Central memory CD4-positive, alpha-beta T cell (primary cell): ENCODE results near the gene PCSK2.
"Not testable (repeated sequence)": the region's sequence is repeated elsewhere in the genome, so short reads cannot be mapped to it uniquely, and the experiment has no call there.

Experiments
- DNase-seq: peaks from one replicate; pipeline ENCODE4 v3.0.0; 2022
- total RNA-seq, 3 experiments: gene quantifications; one replicate each; lab custom pipeline; 2026; lab: John Stamatoyannopoulos, UW

PCSK2 gene, protein sequence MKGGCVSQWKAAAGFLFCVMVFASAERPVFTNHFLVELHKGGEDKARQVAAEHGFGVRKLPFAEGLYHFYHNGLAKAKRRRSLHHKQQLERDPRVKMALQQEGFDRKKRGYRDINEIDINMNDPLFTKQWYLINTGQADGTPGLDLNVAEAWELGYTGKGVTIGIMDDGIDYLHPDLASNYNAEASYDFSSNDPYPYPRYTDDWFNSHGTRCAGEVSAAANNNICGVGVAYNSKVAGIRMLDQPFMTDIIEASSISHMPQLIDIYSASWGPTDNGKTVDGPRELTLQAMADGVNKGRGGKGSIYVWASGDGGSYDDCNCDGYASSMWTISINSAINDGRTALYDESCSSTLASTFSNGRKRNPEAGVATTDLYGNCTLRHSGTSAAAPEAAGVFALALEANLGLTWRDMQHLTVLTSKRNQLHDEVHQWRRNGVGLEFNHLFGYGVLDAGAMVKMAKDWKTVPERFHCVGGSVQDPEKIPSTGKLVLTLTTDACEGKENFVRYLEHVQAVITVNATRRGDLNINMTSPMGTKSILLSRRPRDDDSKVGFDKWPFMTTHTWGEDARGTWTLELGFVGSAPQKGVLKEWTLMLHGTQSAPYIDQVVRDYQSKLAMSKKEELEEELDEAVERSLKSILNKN
- total RNA-seq = 0 reads per million in 3 experiments

DNA sequence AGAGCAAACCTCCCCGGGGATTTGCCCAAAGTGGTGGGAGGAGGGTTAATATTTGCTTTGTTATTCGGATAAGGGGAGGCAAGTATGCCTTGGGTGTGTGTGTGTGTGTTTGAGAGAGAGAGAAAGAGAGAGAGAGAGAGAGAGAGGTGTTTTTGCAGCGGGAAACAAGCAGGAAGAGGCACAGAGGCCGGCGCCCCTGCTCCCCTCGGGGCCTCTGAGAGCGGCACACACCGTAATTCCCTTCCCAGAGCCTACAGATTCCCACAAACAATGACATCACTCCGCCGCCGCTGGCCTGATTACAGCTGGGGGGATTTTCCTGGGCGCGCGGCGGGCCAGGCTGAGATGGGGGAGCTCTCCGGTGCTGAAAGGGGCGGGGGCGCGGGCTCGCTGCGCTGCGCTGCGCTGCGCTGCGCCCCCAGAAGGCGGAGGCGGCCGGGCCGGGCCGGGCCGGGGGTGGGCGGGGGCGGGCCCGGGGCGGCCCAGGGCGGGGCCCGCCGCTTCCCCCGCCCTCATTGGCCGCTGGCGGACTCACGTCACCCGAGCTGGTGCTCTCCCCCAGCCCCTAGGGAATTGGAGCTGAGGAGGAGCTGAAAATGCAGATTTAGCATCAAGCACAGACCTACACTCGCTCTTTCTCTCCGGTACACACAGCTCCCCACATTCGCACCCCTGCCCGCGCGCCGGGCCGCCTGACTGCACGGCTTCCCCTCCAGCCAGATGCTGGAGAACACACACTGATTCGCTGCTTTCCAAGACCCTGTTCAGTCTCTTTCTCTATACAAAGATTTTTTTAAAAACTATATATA is at the start of gene PCSK2:
Gene PCSK2 (plus strand): TSS at position 631 of the 809 bp plus-strand sequence. CDS start 266 bp downstream, outside the sequence.
- no peak for DNase-seq

DNA sequence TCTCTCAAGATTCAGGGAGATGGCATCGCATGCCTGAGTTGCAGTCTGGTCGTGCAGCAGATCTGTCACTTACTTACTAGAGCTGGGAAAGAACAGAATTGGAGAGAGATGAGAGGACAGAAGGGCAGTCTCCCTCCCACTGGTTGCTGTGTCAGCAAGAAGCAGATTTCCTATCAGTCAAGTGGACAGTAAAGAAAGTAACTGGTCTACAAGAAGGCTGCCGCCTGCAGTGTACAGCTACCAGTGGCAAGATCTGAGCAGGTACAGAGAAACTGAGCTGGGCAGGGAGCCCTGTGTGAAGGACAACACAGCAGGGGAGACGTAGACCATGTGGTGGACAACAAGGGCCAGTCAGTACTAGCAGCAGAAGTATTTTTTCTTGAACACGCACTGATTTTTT is 49.5 kb upstream of the PCSK2 start:
- no peak for DNase-seq

DNA sequence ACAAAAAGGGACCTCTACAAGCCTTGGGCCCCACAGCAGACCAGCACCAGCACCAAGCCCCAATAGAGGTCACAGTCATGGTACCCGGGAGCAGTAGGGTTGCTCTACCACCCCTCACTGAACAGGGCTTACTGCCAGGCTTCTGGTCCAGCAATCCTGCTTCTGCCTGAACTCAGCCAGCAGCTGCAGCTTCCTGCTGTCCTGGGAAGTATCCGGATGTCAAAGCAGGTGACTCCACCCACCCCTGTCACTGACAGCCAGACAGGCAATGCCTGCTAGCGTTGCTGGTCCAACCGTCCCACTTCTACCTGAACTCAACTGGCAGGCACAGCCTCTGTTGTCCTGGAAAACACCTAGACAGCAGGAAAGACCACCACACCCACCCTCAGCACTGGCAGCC is 47.0 kb upstream of the PCSK2 start:
- no peak for DNase-seq

DNA sequence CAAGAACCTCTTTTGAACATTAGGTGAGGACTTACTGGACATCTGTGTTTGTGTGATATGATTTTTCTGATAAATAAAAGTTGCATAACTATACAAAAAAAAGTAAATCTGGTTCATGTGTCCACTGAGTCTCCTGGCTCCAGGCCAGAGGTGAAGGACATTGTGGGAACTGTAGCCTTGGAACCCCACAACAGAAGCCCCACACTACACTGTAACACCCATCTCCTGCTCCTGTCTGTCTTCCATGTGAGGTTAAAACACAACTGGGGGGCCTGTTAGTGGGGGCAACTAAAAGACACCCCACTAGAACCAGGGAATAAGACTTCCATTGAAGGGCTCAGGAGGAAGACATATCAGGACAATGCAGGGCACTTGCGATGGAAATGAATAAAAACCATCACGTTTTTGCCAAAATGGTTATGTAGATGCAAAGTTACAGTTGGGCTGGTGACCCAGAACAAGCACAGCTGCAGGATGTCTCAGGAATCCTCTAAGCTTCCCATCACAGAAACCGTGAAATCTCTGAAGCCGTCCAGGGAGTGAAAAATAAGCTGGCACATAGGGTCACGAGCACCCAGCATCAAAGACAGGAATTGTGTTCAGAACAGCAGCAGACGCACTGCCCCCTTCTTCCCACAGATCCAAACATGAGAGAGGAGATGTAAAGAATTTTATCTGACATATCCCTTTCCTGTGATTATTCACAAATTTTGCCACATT is 36.7 kb upstream of the PCSK2 start:
- no peak for DNase-seq

GRCh38 chr20:17197041-17197440 is 29.8 kb upstream of the PCSK2 start:
- no peak for DNase-seq

DNA sequence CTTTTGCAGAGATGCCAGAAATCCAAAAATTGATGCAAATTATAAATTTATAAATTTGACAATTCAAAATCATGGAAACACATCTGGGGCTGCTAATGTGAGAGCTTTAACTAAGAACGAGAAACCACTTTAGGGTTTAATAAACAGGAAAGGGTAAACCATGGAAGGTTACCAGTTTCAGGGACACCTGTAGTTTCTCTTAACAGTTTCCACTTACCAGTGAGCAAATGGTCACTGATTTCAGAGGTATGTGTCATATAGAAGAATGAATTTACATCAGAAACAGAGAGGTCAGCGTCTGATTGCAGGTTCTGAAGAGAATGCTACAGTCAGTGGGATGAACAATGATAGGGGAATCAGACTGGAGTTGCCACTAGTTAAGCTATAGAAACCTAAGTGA is 24.8 kb upstream of the PCSK2 start:
- DNase-seq = no peak

GRCh38 chr20:17202673-17203072 is 24.2 kb upstream of the PCSK2 start:
- no peak for DNase-seq

DNA sequence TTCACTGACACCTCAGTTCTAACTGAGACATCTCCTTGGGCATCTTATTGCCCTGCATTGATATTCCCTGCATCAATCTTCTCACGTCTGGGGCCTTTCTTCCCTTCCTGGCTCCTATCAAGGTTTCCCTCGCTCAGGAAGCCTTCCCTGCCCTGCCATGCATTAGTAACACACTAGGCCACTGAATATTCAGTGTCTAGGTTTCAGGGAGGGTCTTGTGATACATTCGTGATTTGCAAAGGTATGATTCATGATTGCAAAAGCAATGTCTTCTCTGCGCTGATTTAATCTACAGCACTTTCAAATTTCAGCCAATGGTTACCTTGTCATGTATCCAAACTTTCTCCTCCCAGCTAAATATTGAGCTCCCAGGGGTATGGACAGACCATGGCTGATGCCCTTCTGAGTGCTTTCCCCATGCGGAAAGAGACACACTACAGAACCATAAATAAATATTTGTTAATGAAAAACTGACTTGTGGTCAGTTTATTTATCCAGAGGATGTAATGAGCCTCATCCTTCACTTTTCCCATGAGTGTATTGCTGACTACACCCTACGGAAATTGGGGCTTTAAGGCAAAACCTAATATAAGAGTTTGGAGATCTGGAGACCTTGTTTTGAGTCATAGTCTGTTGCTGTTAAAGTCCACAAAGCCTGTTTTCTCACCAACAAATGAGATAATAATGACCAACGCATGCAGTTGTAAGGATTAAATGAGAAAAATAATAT is 21.6 kb upstream of the PCSK2 start:
- no peak for DNase-seq

DNA sequence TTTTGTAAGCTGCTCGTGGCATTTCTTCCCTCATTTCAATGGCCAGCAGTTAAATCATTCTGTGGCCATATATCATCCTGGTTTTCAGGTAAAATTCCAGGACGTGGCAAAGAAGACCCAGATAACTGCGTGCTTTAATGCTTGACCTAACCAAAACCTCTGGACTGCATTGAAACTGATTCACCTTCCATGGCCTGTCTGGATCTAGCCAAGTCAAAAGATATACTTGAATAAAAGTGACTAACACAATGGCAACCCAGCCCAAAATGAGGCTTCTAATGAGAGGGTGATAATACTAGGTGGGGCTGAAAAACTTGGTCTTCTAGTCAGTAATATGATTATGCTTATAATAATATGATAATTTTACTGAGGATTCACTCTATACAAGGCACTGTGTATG is 16.5 kb upstream of the PCSK2 start:
- no peak for DNase-seq

GRCh38 chr20:17210983-17211382 is 15.9 kb upstream of the PCSK2 start:
- no peak for DNase-seq

- no peak for DNase-seq
These were observed 11.7 kb upstream of the PCSK2 start for GRCh38 chr20:17215167-17215566.

DNA sequence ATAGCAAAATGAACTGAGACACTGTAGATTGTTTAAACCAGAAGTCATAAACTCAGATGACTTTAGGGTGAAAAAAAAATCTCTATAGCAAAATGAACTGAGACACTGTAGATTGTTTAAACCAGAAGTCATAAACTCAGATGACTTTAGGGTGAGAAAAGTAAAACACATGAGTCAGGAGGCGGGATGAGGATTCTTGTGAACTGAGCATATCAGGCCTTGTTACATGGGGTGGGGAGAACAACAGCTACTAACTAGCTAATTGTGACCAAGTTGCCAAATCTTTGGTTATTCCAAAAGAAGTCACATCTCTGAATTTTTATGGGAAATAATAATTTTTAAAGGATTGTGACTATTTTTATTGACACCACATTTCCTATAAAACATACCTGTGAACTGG is 7.0 kb upstream of the PCSK2 start:
- not testable (repeated sequence) for DNase-seq

- no peak for DNase-seq
These were observed 3.3 kb upstream of the PCSK2 start for GRCh38 chr20:17223553-17223952.

DNA sequence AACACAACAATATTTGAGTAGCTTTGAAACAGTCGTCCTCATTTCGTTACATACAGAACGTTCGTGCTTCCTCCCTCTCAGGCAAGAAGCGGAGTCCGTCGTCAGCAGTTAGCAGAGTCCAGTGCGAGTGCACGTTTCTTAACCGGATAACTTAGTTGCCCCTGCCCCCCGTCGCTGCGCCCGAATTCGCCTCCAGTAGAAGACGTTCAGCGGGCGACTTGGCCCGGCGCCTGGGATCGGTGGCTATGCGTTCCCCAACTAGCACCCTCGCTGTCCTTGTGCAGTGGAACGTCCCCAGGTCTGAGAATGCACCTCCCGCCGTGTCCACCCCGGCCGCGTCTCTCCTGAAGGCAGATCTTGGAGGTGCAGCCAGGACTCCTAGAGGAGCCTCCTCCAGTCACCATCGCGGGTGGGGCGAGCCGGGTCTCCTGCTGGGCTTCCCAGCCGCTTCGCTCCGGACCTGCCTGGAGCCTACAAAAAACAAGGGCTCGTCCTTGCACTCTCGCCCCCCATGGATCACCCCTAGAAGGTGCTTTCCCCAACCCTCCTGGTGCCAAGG is 910 bp upstream of the PCSK2 start:
- no peak for DNase-seq

GRCh38 chr20:17227219-17227575 is 357 bp downstream of the PCSK2 start:
- no peak for DNase-seq

DNA sequence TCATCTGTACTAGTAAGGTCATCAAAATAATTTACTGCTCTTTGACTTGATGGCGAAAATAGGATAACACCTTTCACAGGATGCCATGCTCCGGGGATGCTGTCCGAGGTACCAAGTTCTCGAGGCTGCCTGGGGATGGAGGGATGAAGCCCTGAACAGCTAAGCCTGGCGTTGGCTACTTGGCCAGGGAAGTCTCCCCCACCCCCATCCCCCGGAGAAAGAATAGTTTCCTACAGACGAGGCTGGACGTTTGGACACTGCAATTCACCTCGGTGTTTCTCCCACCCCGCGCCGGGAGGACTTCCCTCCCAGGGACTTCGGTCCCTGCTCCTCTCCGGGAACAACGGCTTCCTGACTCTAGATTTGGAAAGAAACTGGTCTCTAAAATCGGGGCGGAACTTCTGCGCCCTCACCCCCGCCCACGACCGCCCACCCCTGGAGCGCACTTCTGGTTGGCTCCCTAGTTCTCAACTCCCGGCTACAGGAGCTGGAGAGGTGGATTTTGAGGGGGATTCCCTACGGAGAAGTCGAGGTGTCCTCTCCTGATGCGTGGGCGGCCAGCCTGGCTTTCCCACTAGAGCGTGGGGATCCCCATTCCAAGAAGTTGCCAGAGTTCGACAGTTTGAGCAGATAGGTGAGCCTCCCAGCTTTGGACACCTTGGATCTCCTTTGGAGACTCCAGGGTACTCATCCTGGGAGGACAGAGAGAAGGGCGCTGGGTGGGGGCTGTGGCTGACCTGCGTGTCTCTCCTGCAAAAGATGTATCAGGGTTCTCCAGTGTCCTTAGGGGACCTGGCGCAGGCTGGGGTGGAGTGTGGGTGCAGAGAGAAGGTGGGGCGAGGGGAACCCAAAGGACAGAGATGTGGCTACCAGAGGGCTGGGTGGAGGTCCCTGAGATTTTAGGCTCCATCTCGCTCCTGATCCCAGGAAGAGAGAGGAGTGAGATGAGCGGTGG is 1.1 kb downstream of the PCSK2 start:
- DNase-seq = no peak

- DNase-seq = no peak
These were observed 1.8 kb downstream of the PCSK2 start for GRCh38 chr20:17228624-17229061.

GRCh38 chr20:17229256-17229655 is 2.4 kb downstream of the PCSK2 start:
- no peak for DNase-seq

- no peak for DNase-seq
These were observed 6.8 kb downstream of the PCSK2 start for GRCh38 chr20:17233626-17234025.

DNA sequence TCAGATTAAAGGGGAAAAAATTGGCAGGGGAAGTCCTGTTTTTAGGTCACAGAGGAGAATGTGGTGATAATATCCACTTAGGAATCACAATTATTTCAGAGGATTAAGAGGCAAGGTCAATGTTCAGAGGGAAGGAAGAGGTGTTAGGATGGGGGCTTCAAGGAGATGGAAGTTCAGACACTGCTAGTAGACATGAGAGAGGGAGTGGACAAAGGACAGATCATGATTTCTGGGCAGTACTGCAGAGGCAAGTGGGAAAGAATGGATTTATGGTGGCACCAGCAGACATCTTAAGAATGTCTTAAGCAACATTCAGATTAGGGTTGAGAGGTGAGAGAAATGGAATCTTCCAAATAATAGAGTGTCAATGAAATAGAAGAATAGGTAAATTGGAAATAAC is 9.9 kb downstream of the PCSK2 start:
- no peak for DNase-seq

GRCh38 chr20:17248224-17248623 is 21.4 kb downstream of the PCSK2 start:
- no peak for DNase-seq
